GM12878 (cell line): ENCODE results near the gene KDM4C. TPM values are rescaled to one million over a fixed set of nuclear protein-coding genes. Genes with fewer than 3 reads are reported as not detected.

Experiments used
- ATAC-seq: fragments of 200-7000 bp; cut with Tn5 transposase; 3 replicates; pipeline ENCODE4 v1.9.1; 2020; ENCODE audit warnings: mild to moderate bottlenecking, moderate library complexity
- BruUV-seq: library from RNA; stranded (reverse); fragments of 400-500 nt; replicated peaks from 2 replicates; lab custom pipeline; 2021; lab: Mats Ljungman, UMichigan
- CTCF ChIA-PET: fragments of 300-600 bp; sonication (Branson Sonifier 250); formaldehyde crosslinking; extraction: SDS; loops from one replicate; lab custom pipeline; 2021; ENCODE audit warnings: inconsistent platforms; lab: Yijun Ruan, JAX
- POLR2A ChIA-PET: fragments of 350-600 bp; formaldehyde crosslinking; extraction: SDS; loops from one replicate; lab custom pipeline; 2021; ENCODE audit warnings: inconsistent platforms; lab: Charles Lee
- RAD21 ChIA-PET: fragments of 300-600 bp; sonication (Branson Sonifier 250); formaldehyde crosslinking; loops from one replicate; lab custom pipeline; 2023; ENCODE audit warnings: antibody characterized with exemption; ENCODE audit not compliant: unreplicated experiment; lab: Charles Lee
- SMC1A ChIA-PET: fragments of 300-600 bp; sonication (Branson Sonifier 250); formaldehyde crosslinking; loops from one replicate; lab custom pipeline; 2023; ENCODE audit not compliant: unreplicated experiment, uncharacterized antibody; lab: Charles Lee
- DNase-seq: peaks from one replicate; pipeline ENCODE4 v3.0.0-alpha.2; 2011; ENCODE audit warnings: low read depth, low spot score
- FAIRE-seq: peaks from 3 replicates; lab custom pipeline; 2011; peaks lifted over from hg19 to GRCh38; lab: Jason Lieb, UNC
- H2AFZ ChIP-seq: 2 replicates; pipeline ENCODE4 v1.6.0; 2011; ENCODE audit warnings: low read depth, low read length, control low read depth; ENCODE audit not compliant: control insufficient read depth
- H3K27ac ChIP-seq: 2 replicates; pipeline ENCODE4 v1.5.1; 2011; ENCODE audit warnings: control low read depth; ENCODE audit not compliant: control insufficient read depth, insufficient read depth
- H3K27me3 ChIP-seq, 2 experiments: replicated peaks in 1 of 2; 2 replicates each; pipeline versions ENCODE4 v1.6.0 to v1.6.1; 2011; ENCODE audit warnings: low read length in 1 of 2; ENCODE audit not compliant: control insufficient read depth in 2 of 2, insufficient read depth in 2 of 2
- H3K36me3 ChIP-seq, 2 experiments: 2 replicates each; pipeline ENCODE4 v1.5.1; 2011; ENCODE audit warnings: low read length in 1 of 2; ENCODE audit not compliant: control insufficient read depth in 2 of 2, insufficient read depth in 2 of 2
- H3K4me1 ChIP-seq: 2 replicates; pipeline ENCODE4 v1.6.1; 2011; ENCODE audit warnings: mild to moderate bottlenecking, low read length, moderate library complexity, mixed read lengths; ENCODE audit not compliant: control insufficient read depth, insufficient read depth
- H3K4me2 ChIP-seq: 2 replicates; pipeline ENCODE4 v1.6.0; 2011; ENCODE audit warnings: control low read depth; ENCODE audit not compliant: control insufficient read depth, insufficient read depth
- H3K4me3 ChIP-seq: fragments of 200-600 bp; sonication (generic); 2 replicates; pipeline ENCODE4 v1.5.1; 2016
- H3K79me2 ChIP-seq: 2 replicates; pipeline ENCODE4 v1.6.0; 2011; ENCODE audit warnings: low read length; ENCODE audit not compliant: control insufficient read depth, insufficient read depth
- H3K9ac ChIP-seq: 2 replicates; pipeline ENCODE4 v1.8.0; 2011; ENCODE audit warnings: low read length, control low read depth, mixed read lengths; ENCODE audit not compliant: control insufficient read depth, insufficient read depth
- H3K9me3 ChIP-seq: replicated peaks from 3 replicates; pipeline ENCODE4 v1.5.1; 2011; ENCODE audit warnings: mild to moderate bottlenecking, low read length; ENCODE audit not compliant: control insufficient read depth, insufficient read depth
- H4K20me1 ChIP-seq: 2 replicates; pipeline ENCODE4 v1.6.0; 2011; ENCODE audit not compliant: control insufficient read depth, insufficient read depth
- BCLAF1 ChIP-seq: fragments of 450-650 bp; IDR thresholded peaks from 2 replicates; pipeline ENCODE4 v1.6.1; 2017; ENCODE audit warnings: antibody characterized with exemption, mild to moderate bottlenecking, moderate library complexity
- ESRRA ChIP-seq: IDR thresholded peaks from 2 replicates; pipeline ENCODE4 v1.6.1; 2012; ENCODE audit warnings: mild to moderate bottlenecking, low read length, improper control_type of control experiment
- HDAC6 ChIP-seq: fragments of 200-600 bp; sonication (generic); IDR thresholded peaks from one replicate; pipeline ENCODE4 v1.8.0; 2017; ENCODE audit warnings: antibody characterized with exemption; ENCODE audit not compliant: unreplicated experiment
- MLLT1 ChIP-seq: fragments of 450-650 bp; IDR thresholded peaks from 2 replicates; pipeline ENCODE4 v1.6.1; 2016; ENCODE audit warnings: mild to moderate bottlenecking
- MTA2 ChIP-seq: fragments of 450-650 bp; IDR thresholded peaks from 2 replicates; pipeline ENCODE4 v1.6.1; 2016; ENCODE audit warnings: low read depth, mild to moderate bottlenecking, moderate library complexity
- MTA3 ChIP-seq: IDR thresholded peaks from 2 replicates; pipeline ENCODE4 v1.6.1; 2012; ENCODE audit warnings: low read length, inconsistent platforms, borderline replicate concordance
- NR2C2 ChIP-seq: IDR thresholded peaks from 2 replicates; pipeline ENCODE4 v1.6.1; 2011; ENCODE audit warnings: borderline replicate concordance, low read depth; ENCODE audit not compliant: control insufficient read depth, insufficient read length
- RAD21 ChIP-seq: IDR thresholded peaks from 2 replicates; pipeline ENCODE4 v1.6.1; 2011; ENCODE audit warnings: mild to moderate bottlenecking, low read depth, low read length, moderate library complexity; ENCODE audit not compliant: insufficient read depth
- RCOR1 ChIP-seq: conservative IDR thresholded peaks from 2 replicates; pipeline ENCODE4 v1.6.1; 2012; ENCODE audit warnings: low read depth, low read length, improper control_type of control experiment
- ZBTB11 ChIP-seq: fragments of 450-650 bp; formaldehyde crosslinking; IDR thresholded peaks from 2 replicates; pipeline ENCODE4 v1.5.0; 2022; ENCODE audit warnings: mild to moderate bottlenecking, missing genetic modification characterization
- WGBS: methylation state at CpG from one replicate; pipeline ENCODE4 v1.1.6; 2016; ENCODE audit warnings: low lambda C conversion rate; ENCODE audit not compliant: insufficient replicate concordance, insufficient coverage; ENCODE audit errors: missing lambda C conversion rate; 5-methylcytosine and 5-hydroxymethylcytosine counted together
- in situ Hi-C: fragments of 300-500 bp; cut with MboI; formaldehyde crosslinking; loops from 9 replicates; pipeline ENCODE4 v1.14.3; 2018; ENCODE audit warnings: mixed read lengths
- intact Hi-C: fragments of 100-400 bp; cut with micrococcal nuclease; formaldehyde crosslinking; loops from one replicate; pipeline ENCODE4 v1.14.2; 2022; ENCODE audit not compliant: unreplicated experiment
- polyA plus RNA-seq, 11 experiments: library from polyadenylated mRNA; depleted of rRNA in 4 of 11; unstranded in 6 of 11; stranded (reverse) in 5 of 11; fragments of >200 nt; fragmentation: Nextera tagmentation in 4 of 11; fragmentation: Illumina TruSeq in 1 of 11; extraction: Ambion mirVana in 4 of 11; extraction: Trizol in 1 of 11; gene quantifications; 1 replicate in 1 of 11; 2 replicates in 10 of 11; pipeline versions ENCODE4 v1.2.1 to v1.2.3, GENCODE V29; 2011 to 2016; ENCODE audit warnings: inconsistent platforms in 2 of 11, missing spikeins in 2 of 11, low read depth in 1 of 11
- total RNA-seq, 4 experiments: library from RNA; depleted of rRNA in 3 of 4; stranded (reverse); fragments of >200 nt in 3 of 4; fragmentation: Illumina TruSeq in 1 of 4; extraction: Trizol in 1 of 4; gene quantifications; 2 replicates each; pipeline versions ENCODE4 v1.2.1 to v1.2.3, GENCODE V29; 2013 to 2021
- TF ChIP-seq, protein P1 (sequence below): IDR thresholded peaks from 2 replicates; pipeline ENCODE4 v1.6.1; 2011; ENCODE audit warnings: borderline replicate concordance, low read depth, mild to moderate bottlenecking, moderate library complexity, low read length; ENCODE audit not compliant: insufficient read depth, poor library complexity, severe bottlenecking

The KDM4C gene
- total and polyA plus RNA-seq, 10 of the 15 experiments (the other 5 are each of a cell fraction or from before 2014, with no cell fraction given): 6.8 to 41.2 (median 20.1) TPM

DNA sequence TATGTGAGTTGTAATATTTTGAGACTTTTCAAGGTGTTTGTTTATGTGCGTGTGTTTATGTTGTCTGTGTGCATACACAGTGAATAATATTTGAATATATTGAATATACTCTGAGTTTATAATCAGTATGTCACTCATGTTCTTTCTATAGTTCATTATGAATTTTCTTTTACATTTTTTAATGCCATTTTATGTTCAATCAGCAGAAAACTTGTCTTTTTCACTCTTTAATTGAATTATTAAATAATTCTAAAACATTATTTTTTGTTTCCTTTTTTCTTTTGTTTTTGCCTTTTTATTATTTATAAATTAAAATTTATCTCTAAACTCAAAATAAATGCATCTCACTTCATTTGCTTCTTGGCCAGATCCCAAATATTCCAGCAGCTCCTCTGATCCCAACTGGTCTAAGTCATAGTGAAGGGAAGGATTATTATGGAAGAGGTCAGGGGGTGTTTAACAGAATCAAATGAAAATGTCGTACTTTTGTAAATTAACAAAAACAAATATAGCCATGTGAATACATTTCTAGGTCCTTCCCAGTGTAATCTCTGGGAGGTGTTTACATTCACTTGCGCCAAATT is 188.9 kb downstream of the KDM4C start:
- intact Hi-C loops: no loop called here
- Histone ChIP-seq H3K4me3 (no peak overlapping the region), H3K9ac (no peak overlapping the region), H3K4me1 (no peaks in the 10 kb centered on the region), H3K27me3 (no peaks in the 10 kb centered on the region), H3K9me3 (no peaks in the 10 kb centered on the region; the same call in 2 of the 3 replicates), H2AFZ (no peak overlapping the region), H3K27ac (no peak overlapping the region), H3K36me3 (no peaks in the 10 kb centered on the region), H4K20me1 (no peaks in the 10 kb centered on the region), H3K79me2 (no peaks in the 10 kb centered on the region), H3K4me2 (no peak overlapping the region)
- ChIA-PET POLR2A (no interaction called here), RAD21 (no interaction called here), SMC1A (interaction anchor here (1.0 kb wide), 1 partner anchor 14 kb away, joined by 3 read pairs; no protein-coding TSS in a partner anchor), CTCF (interaction anchor here (1.8 kb wide), 1 partner anchor 8 kb away, joined by 4 read pairs; no protein-coding TSS in a partner anchor)
- no peak for DNase-seq
- no TSS peak for BruUV-seq
- WGBS: 97% methylated on average over 3 of the region's 3 CpGs
- no peak for ATAC-seq
- FAIRE-seq: no peak
- in situ Hi-C loops: no loop called here
- TF ChIP-seq MTA3 (no peak), HDAC6 (no peak), RCOR1 (no peak), ZBTB11 (no peak), BCLAF1 (no peak), ESRRA (no peak), MLLT1 (no peak), RAD21 (no peak), NR2C2 (no peak), MTA2 (no peak)
- TF ChIP-seq, protein P1, sequence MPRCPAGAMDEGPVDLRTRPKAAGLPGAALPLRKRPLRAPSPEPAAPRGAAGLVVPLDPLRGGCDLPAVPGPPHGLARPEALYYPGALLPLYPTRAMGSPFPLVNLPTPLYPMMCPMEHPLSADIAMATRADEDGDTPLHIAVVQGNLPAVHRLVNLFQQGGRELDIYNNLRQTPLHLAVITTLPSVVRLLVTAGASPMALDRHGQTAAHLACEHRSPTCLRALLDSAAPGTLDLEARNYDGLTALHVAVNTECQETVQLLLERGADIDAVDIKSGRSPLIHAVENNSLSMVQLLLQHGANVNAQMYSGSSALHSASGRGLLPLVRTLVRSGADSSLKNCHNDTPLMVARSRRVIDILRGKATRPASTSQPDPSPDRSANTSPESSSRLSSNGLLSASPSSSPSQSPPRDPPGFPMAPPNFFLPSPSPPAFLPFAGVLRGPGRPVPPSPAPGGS: no peak
